Heart left ventricle (tissue), 16 donors: ENCODE data around the gene ANKRD40. TPM values are rescaled to one million over a fixed set of nuclear protein-coding genes. Genes with fewer than 3 reads are reported as not detected.

Source experiments
- ATAC-seq, 4 donors: fragments of 200-7000 bp; cut with Tn5 transposase; one replicate each; pipeline ENCODE4 v1.9.1; 2020 to 2022; ENCODE audit warnings: moderate library complexity in 4 of 4, mild to moderate bottlenecking in 3 of 4, moderate number of reproducible peaks in 1 of 4
- DNase-seq, 5 donors: peaks; one replicate each; pipeline ENCODE4 v3.0.0-alpha.2; 2020
- H3K27ac ChIP-seq, 12 donors: fragments of 200-600 bp; sonication (generic) in 4 of 12; one replicate each; pipeline versions ENCODE4 v1.5.0 to v1.8.0; 2016 to 2022; ENCODE audit warnings: mild to moderate bottlenecking in 2 of 12
- H3K27me3 ChIP-seq, 9 donors: fragments of 200-600 bp; sonication (generic) in 2 of 9; one replicate each; pipeline versions ENCODE4 v1.5.1 to v1.8.0; 2016 to 2022; ENCODE audit warnings: mild to moderate bottlenecking in 3 of 9
- H3K36me3 ChIP-seq, 9 donors: fragments of 200-600 bp; sonication (generic) in 2 of 9; one replicate each; pipeline versions ENCODE4 v1.5.0 to v1.8.0; 2018 to 2022; ENCODE audit warnings: mild to moderate bottlenecking in 2 of 9
- H3K4me1 ChIP-seq, 12 donors: fragments of 200-600 bp; sonication (generic) in 4 of 12; one replicate each; pipeline versions ENCODE4 v1.5.0 to v1.8.0; 2016 to 2022; ENCODE audit warnings: mild to moderate bottlenecking in 3 of 12
- H3K4me3 ChIP-seq, 12 donors: fragments of 200-600 bp; sonication (generic) in 4 of 12; one replicate each; pipeline versions ENCODE4 v1.5.0 to v1.8.0; 2017 to 2022; ENCODE audit warnings: mild to moderate bottlenecking in 9 of 12, moderate library complexity in 4 of 12
- H3K9me3 ChIP-seq, 12 donors: fragments of 200-600 bp; sonication (generic) in 4 of 12; one replicate each; pipeline versions ENCODE4 v1.5.0 to v1.8.0; 2016 to 2022; ENCODE audit warnings: mild to moderate bottlenecking in 1 of 12
- POLR2A ChIP-seq, 2 donors: fragments of 450-650 bp; IDR thresholded peaks; one replicate each; pipeline ENCODE4 v1.6.1; 2017; ENCODE audit warnings: antibody characterized with exemption in 2 of 2, mild to moderate bottlenecking in 2 of 2, moderate library complexity in 2 of 2
- WGBS, 4 donors: extraction: QIAGEN DNeasy Blood & Tissue Kit in 2 of 4; methylation state at CpG; one replicate each; pipeline versions ENCODE4 v1.1.5 to v1.1.7; 2013 to 2018; 5-methylcytosine and 5-hydroxymethylcytosine counted together
- intact Hi-C, 10 donors: fragments of 100-400 bp; cut with DNase I; formaldehyde crosslinking; loops; one replicate each; pipeline versions ENCODE4 v1.11.1 to v1.14.2; 2022
- polyA plus RNA-seq, 2 donors: library from polyadenylated mRNA; stranded (reverse); fragments of 200-250 nt; gene quantifications; one replicate each; pipeline ENCODE4 v1.2.3, GENCODE V29; 2013
- total RNA-seq, 9 donors: library from RNA; depleted of rRNA in 2 of 9; stranded (reverse); fragments of >200 nt in 2 of 9; fragmentation: NEBNext Ultra II Directional in 3 of 9; extraction: Animal tissue kit (Norgen Biotek cat#: 25700) in 3 of 9; gene quantifications; one replicate each; pipeline versions ENCODE4 v1.1.0 to v1.2.4, GENCODE V29; 2016 to 2023
- TF ChIP-seq, protein P1 (sequence below), 12 donors: fragments of 200-600 bp; sonication (generic) in 4 of 12; IDR thresholded peaks; one replicate each; pipeline versions ENCODE4 v1.5.0 to v1.8.0; 2018 to 2022; ENCODE audit warnings: antibody characterized with exemption in 12 of 12, mild to moderate bottlenecking in 5 of 12
- donor health status: ischemic (EF 13 %, LVEDD 7.1; RV severe dilation, severe dysfunction).
- donor health status: healthy with polysubstance abuse.
- donor health status: DM: no; HTN: yes; CAD: no.
- donor health status: DM: no; HTN: no; CAD: no.
- donor health status: ischemic (EF 25% LVEDD 6.9; RV normal size, moderate dysfunction).
- donor health status: ischemic (EF 25% LVEDD 5.7; RV mildly dilated, moderate dysfunction).
- donor health status: healthy.
- donor health status: DM: yes; HTN: yes; CAD: no.
- donor health status: ischemic (EF 35%, LVEDD 5.7; RV mildly dilated, moderate dysfunction).
- donor health status: nonischemic (EF 11% LVEDD 7.7; RV severe dilation, severe dysfunction).
- donor health status: DM: yes; HTN: yes; CAD: no.
- donor health status: PGD.
- donor health status: ischemic (EF 29% LVEDD 5.4; RV normal size, mild dysfunction).
- donor health status: nonischemic (EF 23%, LVEDD 6.1; RV moderate dilation, normal function).

Gene ANKRD40
- total and polyA plus RNA-seq, 11 donors, result 22.2 to 55.4 (median 47.2) TPM

- intact Hi-C loops, result no loop called here
These were observed 50.7 kb downstream of the ANKRD40 start for GRCh38 chr17:50657054-50657453.

GRCh38 chr17:50656509-50656908 lies 51.2 kb downstream of the ANKRD40 start:
- DNase-seq, result no peak
- no peak overlapping the region for H3K4me3 ChIP-seq
- intact Hi-C loops, result no loop called here
- no peaks in the 10 kb centered on the region for H3K36me3 ChIP-seq
- TF ChIP-seq, protein P1, sequence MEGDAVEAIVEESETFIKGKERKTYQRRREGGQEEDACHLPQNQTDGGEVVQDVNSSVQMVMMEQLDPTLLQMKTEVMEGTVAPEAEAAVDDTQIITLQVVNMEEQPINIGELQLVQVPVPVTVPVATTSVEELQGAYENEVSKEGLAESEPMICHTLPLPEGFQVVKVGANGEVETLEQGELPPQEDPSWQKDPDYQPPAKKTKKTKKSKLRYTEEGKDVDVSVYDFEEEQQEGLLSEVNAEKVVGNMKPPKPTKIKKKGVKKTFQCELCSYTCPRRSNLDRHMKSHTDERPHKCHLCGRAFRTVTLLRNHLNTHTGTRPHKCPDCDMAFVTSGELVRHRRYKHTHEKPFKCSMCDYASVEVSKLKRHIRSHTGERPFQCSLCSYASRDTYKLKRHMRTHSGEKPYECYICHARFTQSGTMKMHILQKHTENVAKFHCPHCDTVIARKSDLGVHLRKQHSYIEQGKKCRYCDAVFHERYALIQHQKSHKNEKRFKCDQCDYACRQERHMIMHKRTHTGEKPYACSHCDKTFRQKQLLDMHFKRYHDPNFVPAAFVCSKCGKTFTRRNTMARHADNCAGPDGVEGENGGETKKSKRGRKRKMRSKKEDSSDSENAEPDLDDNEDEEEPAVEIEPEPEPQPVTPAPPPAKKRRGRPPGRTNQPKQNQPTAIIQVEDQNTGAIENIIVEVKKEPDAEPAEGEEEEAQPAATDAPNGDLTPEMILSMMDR (IDR thresholded peaks at IDR 0.05), result no peak
- no peak for TF ChIP-seq POLR2A (IDR thresholded peaks at IDR 0.05)
- 81 to 96% (median 94%) methylated on average over 4 to 5 of the region's 5 CpGs for WGBS, 4 donors
- no peak overlapping the region for H3K27ac ChIP-seq
- peaks cover 0 to 10% (median 0%) of the 10 kb centered on the region in 12 donors for H3K9me3 ChIP-seq
- no peak for ATAC-seq
- peaks cover 0 to 30% (median 20%) of the 10 kb centered on the region in 12 donors for H3K4me1 ChIP-seq
- no peaks in the 10 kb centered on the region for H3K27me3 ChIP-seq

More at GRCh38 chr17:50657054-50657453, 50.7 kb downstream of the ANKRD40 start:
- H3K27me3 ChIP-seq, result no peaks in the 10 kb centered on the region
- ATAC-seq, result no peak
- DNase-seq, result no peak
- peaks cover 0 to 10% (median 0%) of the 10 kb centered on the region in 12 donors for H3K9me3 ChIP-seq
- no peak overlapping the region for H3K27ac ChIP-seq
- H3K4me1 ChIP-seq, result peaks cover 0 to 35% (median 25%) of the 10 kb centered on the region in 12 donors
- H3K36me3 ChIP-seq, result no peaks in the 10 kb centered on the region
- 88 to 98% (median 93%) methylated on average over 7 of the region's 7 CpGs for WGBS, 4 donors
- TF ChIP-seq, protein P1 (IDR thresholded peaks at IDR 0.05), result no peak
- H3K4me3 ChIP-seq, result no peak overlapping the region

GRCh38 chr17:50653738-50654137 lies 54.0 kb downstream of the ANKRD40 start:
- 82 to 89% (median 84%) methylated on average over 3 of the region's 3 CpGs for WGBS, 4 donors
- H3K27ac ChIP-seq, result no peak overlapping the region
- ATAC-seq, result no peak
- TF ChIP-seq, protein P1 (IDR thresholded peaks at IDR 0.05), result no peak
- no peak for TF ChIP-seq POLR2A (IDR thresholded peaks at IDR 0.05)
- peaks cover 0 to 4% (median 0%) of the 10 kb centered on the region in 12 donors for H3K4me1 ChIP-seq
- no peaks in the 10 kb centered on the region for H3K36me3 ChIP-seq
- H3K27me3 ChIP-seq, result peaks cover 0 to 4% (median 0%) of the 10 kb centered on the region in 9 donors
- peaks cover 0 to 10% (median 0%) of the 10 kb centered on the region in 12 donors for H3K9me3 ChIP-seq
- intact Hi-C loops, result no loop called here
- no peak overlapping the region for H3K4me3 ChIP-seq
- no peak for DNase-seq

- Histone ChIP-seq H3K4me3 (no peak overlapping the region), H3K36me3 (no peaks in the 10 kb centered on the region), H3K9me3 (peaks cover 0 to 10% (median 0%) of the 10 kb centered on the region in 12 donors), H3K27ac (no peak overlapping the region), H3K27me3 (peaks cover 0 to 4% (median 0%) of the 10 kb centered on the region in 9 donors), H3K4me1 (no peaks in the 10 kb centered on the region)
- no peak for ATAC-seq
- intact Hi-C loops, result no loop called here
- WGBS, 4 donors, result 92 to 98% (median 96%) methylated on average over 2 of the region's 2 CpGs
- no peak for TF ChIP-seq POLR2A (IDR thresholded peaks at IDR 0.05)
- TF ChIP-seq, protein P1 (IDR thresholded peaks at IDR 0.05), result no peak
- no peak for DNase-seq
These were observed 56.1 kb downstream of the ANKRD40 start for GRCh38 chr17:50651661-50652060.
